Measurements from ENCODE around the gene MRPL49.
A peak's percentile ranks its signal among the peaks of the same experiment; 100 is the strongest.

- TF ChIP-seq POLR2A (IDR thresholded peaks at IDR 0.05) (peak in 1 of 2 donors; percentile 85), CTCF (IDR thresholded peaks at IDR 0.05) (peak; percentile 77 to 97 (median 94))
Measured at GRCh38 chr11:65117206-65118096, 4.7 kb upstream of the MRPL49 start, which contains the start of gene ZNHIT2.
